ENCODE data around the gene CIITA. TPM values are rescaled to one million over a fixed set of nuclear protein-coding genes. Genes with fewer than 3 reads are reported as not detected.
"Not testable (repeated sequence)": the region's sequence is repeated elsewhere in the genome, so short reads cannot be mapped to it uniquely, and the experiment has no call there.

Gene CIITA
- total RNA-seq, 1 experiment from 2014 or later, result 0.07 TPM

- peak; percentile 89 for DNase-seq (ENCODE audit: low spot score)
Measured at GRCh38 chr16:10918294-10919002, 41.4 kb downstream of the CIITA start.

GRCh38 chr16:10919003-10919351 is 42.0 kb downstream of the CIITA start:
- DNase-seq (ENCODE audit: low spot score), result no peak

GRCh38 chr16:10920726-10921427 is 43.9 kb downstream of the CIITA start:
- peak; percentile 13 for DNase-seq (ENCODE audit: low spot score)

DNA sequence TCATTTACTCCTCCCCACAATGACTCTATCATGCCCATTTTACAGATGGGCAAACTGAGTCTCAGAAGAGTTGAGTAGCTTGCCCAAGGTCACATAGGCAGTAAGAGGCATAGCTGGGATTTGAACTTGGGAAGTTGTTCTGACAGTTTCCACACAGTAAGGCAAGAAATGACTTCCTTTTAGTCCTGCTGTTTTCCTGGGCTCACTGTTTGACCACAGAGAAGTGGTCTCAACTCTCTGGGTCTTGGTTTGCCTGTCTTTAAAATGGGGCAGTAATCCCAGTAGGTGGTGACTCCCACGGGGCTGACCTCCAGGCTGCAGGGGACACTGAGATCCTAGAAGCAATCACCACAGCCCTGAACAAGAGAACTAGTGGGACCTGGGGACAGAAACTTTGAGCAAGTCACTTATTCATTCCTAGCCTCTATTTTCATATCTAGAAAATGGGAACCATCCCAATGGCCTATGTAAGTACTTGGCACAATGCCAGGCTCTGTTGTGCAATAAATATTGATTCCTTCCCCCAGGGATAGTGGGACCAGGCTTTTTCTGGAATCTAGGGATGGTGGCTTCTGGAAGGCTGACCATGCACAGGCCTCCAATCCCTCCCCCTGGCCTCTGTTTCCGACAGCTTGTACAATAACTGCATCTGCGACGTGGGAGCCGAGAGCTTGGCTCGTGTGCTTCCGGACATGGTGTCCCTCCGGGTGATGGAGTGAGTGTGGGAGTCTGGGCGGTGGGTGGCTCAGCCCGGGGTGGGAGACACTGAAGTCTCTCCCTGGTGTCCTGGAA is 44.7 kb downstream of the CIITA start:
- DNase-seq (ENCODE audit: low spot score), result no peak

DNA sequence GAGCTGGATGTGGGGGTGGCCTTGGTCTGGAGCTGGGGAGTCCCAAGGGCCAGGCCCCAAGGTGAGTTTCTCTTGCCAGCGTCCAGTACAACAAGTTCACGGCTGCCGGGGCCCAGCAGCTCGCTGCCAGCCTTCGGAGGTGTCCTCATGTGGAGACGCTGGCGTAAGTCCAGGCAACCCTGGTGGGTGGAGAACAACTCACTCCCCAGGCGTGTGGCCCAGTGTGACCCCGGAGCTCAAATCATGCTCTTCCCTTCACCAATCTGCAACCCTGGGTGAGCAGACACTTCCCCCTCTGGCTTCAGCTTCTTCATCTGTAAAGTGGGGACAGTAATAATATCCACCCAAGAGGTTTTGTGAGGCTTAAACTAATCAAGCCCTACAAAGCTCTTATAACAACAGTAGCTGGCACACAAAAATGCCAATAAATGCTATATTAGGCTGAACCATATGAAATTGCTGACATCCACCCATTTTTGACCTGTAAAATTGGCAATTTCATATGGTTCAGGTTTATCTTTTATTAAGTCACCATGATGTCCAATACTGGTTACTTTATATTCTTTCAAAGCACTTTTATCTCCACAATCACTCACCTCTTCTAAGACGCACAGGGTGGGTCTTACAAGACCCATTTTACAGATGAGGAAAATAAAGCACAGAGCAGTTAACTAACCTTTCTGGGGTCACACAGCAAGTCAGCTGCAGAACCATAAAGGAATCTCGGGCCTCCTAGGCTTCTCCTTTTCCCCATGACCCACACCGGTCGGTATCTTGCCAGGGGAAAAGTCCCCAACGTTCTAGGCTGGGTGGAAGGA is 45.5 kb downstream of the CIITA start:
- DNase-seq (ENCODE audit: low spot score), result peak; percentile 39

DNA sequence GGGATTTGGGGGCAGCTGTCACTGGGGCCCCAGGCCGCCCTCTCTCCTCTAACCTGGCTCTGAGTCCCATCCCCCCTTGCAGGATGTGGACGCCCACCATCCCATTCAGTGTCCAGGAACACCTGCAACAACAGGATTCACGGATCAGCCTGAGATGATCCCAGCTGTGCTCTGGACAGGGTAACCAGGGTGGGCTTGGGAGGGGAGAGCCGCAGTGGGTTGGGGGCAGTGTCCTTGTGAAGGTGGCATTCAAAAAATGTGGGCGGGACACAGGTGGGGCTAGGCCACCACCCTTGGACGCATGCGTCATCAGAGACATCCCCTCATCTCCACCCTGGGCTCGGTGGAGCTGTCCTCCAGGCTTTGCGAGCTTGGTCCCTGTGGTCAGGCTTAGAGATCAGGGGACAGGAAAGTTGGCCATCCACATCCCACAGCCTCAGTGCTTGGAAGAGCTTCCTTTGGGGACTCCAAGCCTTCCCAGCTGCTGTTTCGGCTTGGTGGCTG is 46.2 kb downstream of the CIITA start:
- DNase-seq (ENCODE audit: low spot score), result no peak

GRCh38 chr16:10923650-10924214 is 46.7 kb downstream of the CIITA start:
- no peak for DNase-seq (ENCODE audit: low spot score)

DNA sequence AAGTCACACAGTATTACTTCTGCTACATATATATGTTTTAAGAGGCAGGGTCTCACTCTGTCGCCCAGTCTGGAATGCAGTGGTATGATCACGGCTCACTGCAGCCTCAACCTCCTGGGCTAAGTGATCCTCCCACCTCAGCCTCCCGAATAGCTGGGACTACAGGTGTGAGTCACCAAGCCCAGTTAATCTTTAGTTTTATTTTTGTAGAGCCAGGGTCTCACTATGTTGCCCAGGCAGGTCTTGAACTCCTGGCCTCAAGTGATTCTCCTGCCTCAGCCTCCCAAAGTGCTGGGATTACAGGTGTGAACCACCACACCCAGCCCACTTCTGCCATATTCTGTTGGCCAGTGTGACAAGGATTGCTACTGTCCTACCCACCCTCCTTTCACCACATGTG is 48.3 kb downstream of the CIITA start:
- not testable (repeated sequence) for DNase-seq (ENCODE audit: low spot score)

DNA sequence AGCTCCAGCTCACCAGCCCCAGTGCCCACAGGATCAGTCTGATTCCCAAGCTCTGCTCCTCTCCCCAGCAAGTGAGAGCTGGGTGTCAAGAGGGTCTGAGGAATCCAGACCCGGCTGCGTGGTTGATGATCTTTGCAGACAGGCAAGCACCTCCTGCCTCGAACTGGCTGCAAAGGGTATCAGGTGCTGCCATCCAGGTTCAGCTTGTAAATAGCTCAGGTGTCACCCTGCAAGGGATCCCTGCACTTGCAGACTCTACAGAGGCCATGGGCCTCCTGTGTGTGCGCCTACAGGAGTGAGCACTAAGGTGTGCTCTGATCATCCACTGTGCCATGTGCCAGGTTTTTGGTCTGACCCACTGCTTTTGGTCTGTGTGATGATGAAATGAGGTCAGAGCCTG is 49.1 kb downstream of the CIITA start:
- DNase-seq (ENCODE audit: low spot score), result no peak

GRCh38 chr16:10926867-10927266 is 49.9 kb downstream of the CIITA start:
- DNase-seq (ENCODE audit: low spot score), result no peak

GRCh38 chr16:10927497-10928112 is 50.6 kb downstream of the CIITA start:
- no peak for DNase-seq (ENCODE audit: low spot score)

DNA sequence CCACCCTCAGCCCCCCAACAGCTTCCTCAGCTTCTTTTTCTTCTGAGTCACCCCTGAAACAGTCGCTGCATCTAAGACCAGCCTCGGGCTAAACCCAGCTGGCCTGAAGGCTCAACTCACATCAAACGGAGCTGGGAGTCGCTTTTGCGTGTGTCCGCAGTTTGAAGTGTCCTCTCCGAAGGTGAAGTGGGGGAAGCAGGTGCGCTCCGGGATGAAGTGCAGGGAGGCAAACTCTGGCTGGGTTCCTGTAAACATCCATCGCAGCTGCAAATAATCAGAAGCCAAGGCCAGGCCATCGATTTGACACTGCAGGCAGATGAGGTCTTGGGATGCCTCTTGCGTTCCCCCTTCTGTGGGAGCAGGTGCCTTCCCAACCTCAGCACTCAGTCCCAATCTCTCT is 52.1 kb downstream of the CIITA start:
- not testable (repeated sequence) for DNase-seq (ENCODE audit: low spot score)

GRCh38 chr16:10929853-10930754 is 53.1 kb downstream of the CIITA start:
- no peak for DNase-seq (ENCODE audit: low spot score)

DNA sequence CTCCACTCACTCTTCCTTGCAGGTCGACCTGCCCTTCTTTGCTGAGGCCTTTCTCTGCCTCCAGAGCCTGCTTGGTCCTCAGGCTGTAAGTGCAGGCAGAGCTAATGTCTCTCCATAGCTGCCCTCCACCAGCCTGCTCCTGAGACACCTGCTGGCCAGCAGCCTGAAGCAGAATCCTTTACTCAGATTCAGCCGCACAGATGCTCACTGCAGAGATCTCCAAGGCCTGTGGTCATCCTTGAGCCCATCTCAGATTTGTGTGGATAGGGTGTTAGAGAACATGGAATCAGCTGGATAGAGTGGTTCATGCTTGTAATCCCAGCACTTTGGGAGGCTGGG is 53.7 kb downstream of the CIITA start:
- DNase-seq (ENCODE audit: low spot score), result no peak

GRCh38 chr16:10931134-10931533 is 54.1 kb downstream of the CIITA start:
- DNase-seq (ENCODE audit: low spot score), result no peak

- DNase-seq (ENCODE audit: low spot score), result no peak
Measured at GRCh38 chr16:10931977-10932632, 55.1 kb downstream of the CIITA start.

DNA sequence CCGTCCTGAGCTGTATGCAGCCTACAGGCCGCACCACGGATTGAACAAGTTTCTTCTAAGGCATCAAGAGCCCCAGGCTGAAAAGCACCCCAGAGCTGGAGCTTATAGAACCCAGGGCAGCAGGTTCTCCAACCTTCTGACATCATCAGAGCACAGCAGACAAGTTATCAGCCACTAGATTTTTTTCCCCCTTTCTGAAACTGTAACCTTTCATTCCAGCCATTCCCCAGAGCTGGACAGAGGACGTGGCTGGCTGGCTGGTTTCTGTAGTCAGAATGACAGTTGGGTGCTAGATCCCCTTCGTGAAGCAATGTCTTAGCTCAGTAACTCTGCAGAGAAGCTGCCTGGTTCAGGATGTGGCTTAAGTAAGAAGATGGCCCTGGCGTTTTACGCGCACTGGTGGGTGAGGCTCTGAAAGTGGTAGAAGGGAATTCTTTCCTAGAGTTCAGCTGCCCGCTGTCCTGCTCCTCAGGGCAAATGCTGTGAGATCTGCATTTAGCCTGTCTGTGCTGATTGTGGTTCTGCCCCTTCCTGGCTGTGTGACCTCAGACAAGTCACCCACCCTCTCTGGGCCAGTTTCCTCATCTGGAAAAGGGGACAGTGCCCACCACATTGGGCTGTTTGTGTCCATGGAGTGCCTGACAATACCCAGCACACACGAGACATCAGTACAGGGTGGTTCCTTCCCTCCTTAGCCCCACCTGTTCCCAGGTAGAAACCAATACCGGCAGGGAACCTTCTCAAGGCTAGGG is 56.1 kb downstream of the CIITA start:
- DNase-seq (ENCODE audit: low spot score), result no peak

DNA sequence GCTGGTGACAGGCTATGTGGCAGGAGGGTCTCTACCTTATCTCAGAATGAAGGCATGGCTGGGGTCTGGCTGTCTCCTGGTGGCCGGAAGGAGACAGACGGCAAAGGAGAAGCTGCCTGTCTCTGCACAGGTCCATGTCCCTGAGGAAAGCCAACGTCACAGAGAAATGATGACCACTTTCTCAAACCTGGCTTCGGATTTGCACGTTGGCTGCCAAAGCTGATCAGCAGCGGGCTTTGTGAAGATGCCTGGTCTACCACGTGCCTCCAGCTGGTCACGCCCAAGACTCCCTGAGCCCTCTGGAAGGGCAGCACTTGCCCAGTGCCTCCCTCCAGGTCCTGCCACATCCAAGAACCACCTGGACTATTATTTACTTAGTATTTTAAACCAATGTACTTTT is 56.9 kb downstream of the CIITA start:
- no peak for DNase-seq (ENCODE audit: low spot score)
